Testis (tissue), 2 donors: ENCODE data around the gene KDM1B.

Experiments used
- CTCF ChIP-seq, 3 experiments: fragments of 450-650 bp in 2 of 3; fragments of 200-600 bp in 1 of 3; sonication (generic) in 1 of 3; IDR thresholded peaks; one replicate each; pipeline ENCODE4 v1.5.1; 2016 to 2019; ENCODE audit warnings: antibody characterized with exemption in 3 of 3, mild to moderate bottlenecking in 2 of 3, moderate library complexity in 1 of 3
- POLR2A ChIP-seq: fragments of 450-650 bp; IDR thresholded peaks from one replicate; pipeline ENCODE4 v1.6.1; 2017; ENCODE audit warnings: antibody characterized with exemption, mild to moderate bottlenecking, moderate library complexity

DNA sequence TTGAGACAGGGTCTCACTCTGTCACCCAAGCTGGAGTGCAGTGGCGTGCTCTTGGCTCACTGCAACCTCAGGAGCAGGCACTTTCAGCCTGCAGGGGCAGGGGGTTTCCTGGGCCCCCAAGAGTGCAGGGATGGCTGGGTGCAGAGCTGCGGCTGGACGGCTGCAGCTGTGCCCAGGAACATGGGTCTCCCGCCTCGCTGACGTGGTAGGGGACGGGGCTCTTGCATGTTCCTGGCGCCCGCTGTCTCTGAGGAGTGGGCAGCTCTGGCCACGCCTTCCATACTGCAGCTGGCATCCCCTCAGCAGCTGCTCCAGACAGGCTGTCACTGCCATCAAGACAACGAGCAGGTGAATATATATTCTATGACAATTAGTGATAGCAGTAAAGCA, 111.3 kb downstream of the KDM1B start:
- TF ChIP-seq CTCF (IDR thresholded peaks at IDR 0.05) (no peak), POLR2A (no peak)
